Right ventricle myocardium superior (tissue), 1 donor: Measurements from ENCODE around the gene SAMD5. TPM values are rescaled to one million over a fixed set of nuclear protein-coding genes. Genes with fewer than 3 reads are reported as not detected.

Source experiments
- ATAC-seq: fragments of 200-7000 bp; cut with Tn5 transposase; one replicate; pipeline ENCODE4 v1.9.1; 2020; ENCODE audit warnings: mild to moderate bottlenecking; ENCODE audit not compliant: poor library complexity
- DNase-seq: peaks from one replicate; pipeline ENCODE4 v3.0.0-alpha.2; 2020
- intact Hi-C: fragments of 100-400 bp; cut with DNase I; formaldehyde crosslinking; loops from one replicate; pipeline ENCODE4 v1.11.2; 2022
- long read RNA-seq: library from polyadenylated mRNA; unstranded; transcript quantifications from one replicate; pipeline ENCODE4 v2.0.0, GENCODE V29; 2021
- total RNA-seq: library from RNA; stranded (reverse); fragmentation: NEBNext Ultra II Directional; extraction: Animal tissue kit (Norgen Biotek cat#: 25700); gene quantifications from one replicate; pipeline ENCODE4 v1.2.1, GENCODE V29; 2021
- donor health status: DM: no; HTN: yes; CAD: no; lungs with severe emphysema.

The SAMD5 gene
- 1.00 TPM for total RNA-seq
- long read RNA-seq, full-length matches to known transcripts = 1 of 1 reads
- long read RNA-seq, partial matches to known transcripts = 0 of 1 reads
- long read RNA-seq, other reads (novel, unspliced or antisense) = 0 of 1 reads

DNA sequence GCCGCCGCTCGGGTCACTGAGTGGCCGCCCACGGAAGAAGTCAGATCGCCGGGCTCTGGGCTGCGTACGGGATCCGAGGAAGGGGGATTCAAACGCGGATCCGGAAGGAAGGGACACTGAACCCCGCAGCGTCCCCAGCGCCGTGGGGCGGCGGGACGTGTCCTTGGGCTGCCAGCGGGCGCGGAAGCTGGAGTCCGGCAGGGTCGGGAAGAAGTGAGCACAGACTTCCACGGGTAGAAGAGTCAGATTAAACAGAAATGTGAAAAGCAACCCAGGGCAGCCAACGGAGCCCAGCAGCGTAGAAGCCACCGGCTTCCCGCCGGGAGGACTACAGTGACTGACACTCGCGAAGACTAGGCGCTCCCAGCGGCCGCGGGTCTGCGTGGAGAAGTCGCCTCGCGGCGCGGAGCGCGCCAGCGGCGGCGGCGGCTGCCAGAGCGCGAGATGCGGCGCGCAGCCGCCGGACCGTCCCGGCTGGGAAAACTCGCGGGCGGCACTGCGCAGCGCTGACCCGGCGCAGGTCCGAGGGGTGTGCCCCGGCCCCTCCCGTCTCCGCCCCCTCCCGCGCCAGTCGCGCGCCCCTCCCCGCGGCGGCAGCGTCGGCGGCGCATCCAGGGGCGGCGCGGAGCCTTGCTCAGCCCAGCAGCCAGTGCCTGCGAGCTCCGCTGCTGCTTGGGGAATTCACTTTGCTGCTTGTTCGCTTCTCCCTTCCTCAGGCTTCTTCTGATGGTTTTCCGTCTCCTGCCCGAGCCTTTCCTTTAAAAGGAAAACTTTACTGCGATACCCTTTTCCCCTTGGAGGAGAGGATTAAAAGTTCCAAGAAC is at the start of gene SAMD5:
Gene SAMD5, plus strand, starts transcription at position 649 of the 824 bp plus-strand sequence. CDS start 239 bp downstream, outside the sequence.
- intact Hi-C loops = no loop called here
- DNase-seq (peak; percentile 59), ATAC-seq (peak; percentile 88)

DNA sequence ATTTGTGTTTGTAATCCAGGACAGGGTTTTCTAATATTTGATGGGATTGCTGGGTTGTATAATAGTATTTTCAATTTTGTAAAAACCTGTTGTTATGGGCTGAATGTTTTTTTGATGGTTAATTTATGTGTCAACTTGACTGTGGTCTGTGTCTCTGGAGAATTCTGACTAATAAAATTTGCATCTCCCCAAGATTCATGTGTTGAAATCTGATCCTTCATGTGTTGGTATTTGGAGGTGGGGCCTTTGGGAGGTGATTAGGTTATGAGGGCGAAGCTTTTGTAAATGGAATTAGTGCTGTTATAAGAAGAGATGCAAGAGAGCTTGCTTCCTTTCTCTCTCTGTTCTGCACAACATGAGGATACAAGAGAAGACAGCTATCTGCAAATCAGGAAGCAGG is 48.7 kb upstream of the SAMD5 start:
- no peak for ATAC-seq
- DNase-seq = no peak
- intact Hi-C loops = no loop called here

DNA sequence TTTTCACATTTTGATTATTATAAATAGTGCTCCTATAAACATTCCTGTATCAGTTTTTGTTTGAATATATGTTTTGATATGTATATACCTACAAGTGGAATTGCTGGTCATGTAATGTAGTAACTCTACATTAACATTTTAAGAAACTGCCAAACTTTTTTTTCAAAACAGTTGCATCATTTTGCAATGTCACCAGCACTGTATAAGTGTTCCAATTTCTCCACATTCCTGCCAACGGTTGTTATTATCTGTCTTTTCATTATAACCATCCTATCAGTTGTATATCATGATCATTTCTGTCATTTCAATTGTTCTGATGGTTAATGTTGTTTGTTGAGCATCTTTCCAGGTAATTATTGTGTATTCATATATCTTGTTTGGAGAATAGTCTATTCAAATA is 44.8 kb upstream of the SAMD5 start:
- ATAC-seq (no peak), DNase-seq (no peak)
- intact Hi-C loops = no loop called here

DNA sequence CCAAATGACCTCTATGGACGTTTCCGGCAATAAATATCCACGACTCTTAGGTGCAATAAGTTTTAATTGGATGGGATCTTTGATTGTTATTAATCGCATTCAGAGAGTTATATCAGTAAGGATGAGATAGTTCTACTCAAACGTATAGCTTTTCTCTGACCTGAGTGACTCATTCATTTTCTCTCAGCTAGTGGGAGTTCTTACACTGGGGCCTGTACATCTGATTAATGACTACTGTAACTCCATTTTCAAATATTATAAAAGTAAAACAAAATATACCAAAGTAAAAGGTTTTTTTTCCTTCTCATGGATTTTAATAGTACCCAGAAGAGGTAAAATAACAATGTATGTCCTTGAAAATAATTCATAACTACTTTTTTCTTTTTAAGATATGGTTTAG is 41.1 kb upstream of the SAMD5 start:
- DNase-seq = no peak
- ATAC-seq = no peak
- intact Hi-C loops = no loop called here

DNA sequence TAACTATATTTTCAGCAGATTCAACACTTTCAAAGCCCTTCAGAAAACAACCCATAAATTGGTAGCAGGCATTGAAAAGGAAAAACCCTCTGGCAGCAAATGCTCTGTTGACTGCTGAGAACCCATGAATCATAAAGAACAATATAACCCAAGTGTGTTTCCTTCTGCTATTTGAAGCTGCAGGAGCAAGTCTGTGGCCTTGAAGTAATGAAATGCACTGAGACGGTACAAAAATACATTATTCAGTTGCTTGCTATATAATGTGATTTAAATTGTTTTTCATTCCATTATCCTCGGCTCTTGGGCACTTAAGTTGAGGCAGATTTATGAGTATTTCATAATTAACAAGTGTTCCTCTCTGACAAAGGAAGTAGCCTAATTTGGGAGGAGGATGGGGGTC is 40.6 kb upstream of the SAMD5 start:
- no peak for DNase-seq
- ATAC-seq = no peak
- intact Hi-C loops = no loop called here

DNA sequence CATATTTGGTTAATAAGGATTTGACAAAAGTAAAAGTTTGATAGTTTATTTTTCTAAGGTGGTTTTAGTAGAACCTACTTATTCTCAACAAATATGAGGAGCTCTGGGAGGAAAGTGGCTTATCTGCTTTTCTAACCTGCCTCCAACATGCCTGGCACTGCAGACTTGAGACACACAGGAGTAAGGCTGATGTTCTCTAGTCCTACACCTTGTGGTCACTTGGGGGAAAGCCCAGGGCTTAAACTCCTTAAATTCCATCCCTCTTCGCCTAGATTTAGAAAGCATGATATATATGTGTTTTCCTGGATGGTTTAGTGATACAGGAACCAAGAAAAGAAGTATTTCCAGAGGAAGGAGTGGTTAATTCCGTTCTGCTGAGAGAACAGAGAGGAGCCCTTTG is 39.9 kb upstream of the SAMD5 start:
- DNase-seq (no peak), ATAC-seq (no peak)
- intact Hi-C loops = no loop called here

DNA sequence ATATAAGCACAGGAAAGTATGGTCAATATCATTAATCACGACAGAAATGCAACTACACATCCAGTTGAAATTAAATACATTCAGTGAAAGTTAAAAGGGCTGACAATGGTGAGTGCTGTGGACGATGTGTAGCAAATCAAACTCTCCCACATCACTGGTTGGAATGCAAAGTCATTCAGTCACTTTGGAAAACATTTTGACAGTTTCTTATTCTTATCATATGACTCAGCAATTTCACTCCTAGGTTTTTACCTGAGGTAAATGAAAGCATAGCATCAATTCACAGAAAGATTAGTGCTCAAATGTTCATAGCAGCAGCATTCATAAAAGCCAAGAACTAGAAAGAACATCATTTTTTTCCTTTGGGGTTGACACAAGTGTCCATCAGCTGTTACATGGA is 28.6 kb upstream of the SAMD5 start:
- ATAC-seq (no peak), DNase-seq (no peak)
- intact Hi-C loops = no loop called here

DNA sequence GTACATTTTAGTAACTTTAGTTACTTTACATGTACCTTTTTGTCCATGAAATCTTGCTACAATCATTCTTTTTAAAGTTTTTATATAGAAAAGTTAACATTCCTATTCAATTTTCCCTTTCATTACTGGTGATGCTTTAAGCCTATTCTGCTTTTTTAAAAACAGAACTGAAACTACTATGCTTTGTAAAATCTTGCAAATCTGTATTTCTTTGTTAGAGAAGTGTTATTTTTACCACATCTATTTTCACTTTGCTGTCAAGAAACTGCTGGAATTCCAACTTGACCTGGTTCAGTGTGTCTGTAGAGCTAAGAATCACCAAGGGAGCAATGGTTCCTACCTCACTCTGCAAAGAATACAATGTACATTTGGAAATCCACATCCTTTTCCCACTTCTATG is 21.8 kb upstream of the SAMD5 start:
- intact Hi-C loops = no loop called here
- no peak for ATAC-seq
- DNase-seq = no peak

DNA sequence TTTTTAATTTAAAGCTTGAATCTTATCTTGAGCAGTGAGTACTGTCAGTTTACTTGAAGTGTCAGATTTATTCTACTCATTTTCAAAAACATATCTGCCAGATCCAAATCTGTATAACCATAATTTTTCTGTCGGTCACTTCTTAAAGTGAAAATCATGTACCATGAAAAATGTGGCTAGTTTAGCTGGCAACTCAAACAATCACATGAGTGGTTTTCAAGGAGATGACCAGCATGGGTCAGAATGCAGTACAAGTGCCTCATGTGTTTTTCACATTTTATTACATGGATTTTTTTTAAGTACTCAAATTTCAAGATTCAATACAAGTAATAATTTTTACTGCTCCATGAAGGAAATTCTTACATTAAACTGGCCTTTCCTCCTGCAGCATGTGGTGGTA is 11.0 kb upstream of the SAMD5 start:
- DNase-seq (no peak), ATAC-seq (no peak)
- intact Hi-C loops = no loop called here

DNA sequence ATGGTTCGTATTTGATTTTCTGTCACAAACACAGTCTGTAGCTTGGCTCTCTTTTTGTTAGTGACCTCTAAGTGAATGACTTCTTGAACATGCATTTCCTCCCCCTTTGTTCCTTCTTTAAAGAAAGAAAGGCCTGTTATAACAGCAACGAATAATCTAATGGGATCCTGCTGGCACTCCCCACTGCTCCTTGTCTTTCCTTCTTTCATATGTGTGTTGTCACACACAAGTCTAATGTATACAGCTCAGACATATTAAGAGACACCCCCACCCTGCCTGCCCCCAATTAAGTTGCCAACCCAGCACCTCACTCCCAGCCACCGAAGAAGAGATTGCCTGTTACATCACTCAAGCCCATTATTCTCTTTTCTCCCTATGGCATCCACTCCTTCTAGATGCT is 4.9 kb upstream of the SAMD5 start:
- intact Hi-C loops = no loop called here
- no peak for DNase-seq
- no peak for ATAC-seq

DNA sequence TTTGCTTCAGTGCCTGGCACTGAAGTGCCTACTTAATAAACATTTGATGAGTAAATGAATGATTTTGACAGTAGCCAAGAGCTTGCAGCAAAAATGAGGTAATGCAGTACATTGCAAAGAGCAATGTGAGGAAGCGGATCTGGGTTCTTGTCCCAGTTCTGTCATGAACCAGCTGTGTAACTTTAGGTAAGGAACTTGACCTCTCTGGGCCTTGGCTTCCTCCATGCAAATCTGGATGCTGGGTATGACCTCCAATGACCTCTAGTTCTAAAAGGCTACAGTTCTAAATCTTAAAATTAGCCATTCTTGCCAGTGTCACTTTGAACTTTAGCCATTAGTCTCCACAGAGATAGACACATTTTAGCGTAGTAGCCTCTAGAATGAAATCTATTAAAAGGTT is 3.6 kb upstream of the SAMD5 start:
- ATAC-seq (no peak), DNase-seq (no peak)
- intact Hi-C loops = no loop called here

DNA sequence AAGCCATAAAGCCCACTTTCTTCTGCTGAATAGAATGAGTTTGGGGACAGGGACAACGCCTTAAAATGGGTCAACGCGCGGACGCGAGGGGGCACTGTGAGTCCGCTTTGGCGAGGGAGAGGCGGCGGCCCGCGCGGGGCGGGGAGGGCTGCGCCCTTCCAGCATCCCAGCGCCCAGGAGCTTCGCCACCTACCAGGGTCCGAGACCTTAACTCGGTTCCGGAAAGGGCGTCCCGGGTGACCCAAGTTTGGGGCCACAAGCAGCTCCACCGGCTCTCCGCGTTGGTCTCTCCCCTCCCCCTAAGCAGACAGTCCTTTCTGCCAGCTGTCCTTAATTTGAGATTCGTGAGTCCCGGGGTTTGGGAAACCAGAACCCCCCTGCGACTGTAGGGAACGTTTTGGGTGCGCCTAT is 1.8 kb upstream of the SAMD5 start:
- intact Hi-C loops = loop anchor here (2.0 kb wide), 2 partner anchors 144 to 660 kb away; no protein-coding TSS in a partner anchor
- ATAC-seq (peak; percentile 83), DNase-seq (peak; percentile 85)

DNA sequence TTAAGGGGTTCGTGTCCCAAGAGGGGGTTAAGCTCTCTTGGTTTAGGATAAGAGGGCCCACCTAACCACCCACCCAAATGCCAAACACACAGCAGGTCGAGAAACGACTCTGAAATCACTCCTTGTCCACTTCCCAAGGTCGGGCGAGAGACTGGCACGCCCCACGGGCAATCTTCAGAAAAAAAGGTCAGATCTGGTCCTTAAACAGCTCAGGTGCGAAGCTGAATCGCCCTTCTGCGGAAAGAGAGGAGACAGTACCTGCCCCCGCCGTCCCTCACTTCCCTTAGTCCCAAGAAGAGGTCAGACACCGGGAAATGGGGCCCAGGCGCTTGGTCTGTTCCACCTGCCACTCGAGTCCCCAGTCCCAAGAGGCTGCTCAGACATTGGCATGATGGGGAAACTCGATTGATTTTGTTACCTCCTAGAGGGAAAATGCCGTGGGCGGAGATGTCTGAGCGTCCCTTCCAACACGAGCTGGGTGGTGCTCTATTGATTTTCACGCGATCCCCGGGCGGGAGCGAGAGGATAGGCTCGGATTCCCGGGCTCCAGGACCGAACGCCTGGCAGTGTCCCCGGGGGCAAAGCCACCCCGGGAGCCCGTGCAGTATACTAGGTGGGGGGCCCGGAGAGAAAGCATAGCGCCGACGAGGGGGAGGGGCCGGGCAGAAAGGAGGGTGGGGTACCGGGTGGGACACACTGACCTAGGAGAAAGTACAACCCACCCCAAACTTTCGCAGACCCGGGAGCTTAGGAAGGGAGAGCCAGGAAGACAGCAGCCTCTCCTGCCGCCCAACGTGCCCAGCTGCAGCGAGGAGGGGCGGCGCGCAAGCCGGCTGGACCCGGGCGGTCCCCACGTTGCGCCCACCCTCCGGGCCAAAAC is 1.1 kb upstream of the SAMD5 start:
- peak; percentile 44 for ATAC-seq
- intact Hi-C loops = loop anchor here (2.0 kb wide), 2 partner anchors 143 to 659 kb away; no protein-coding TSS in a partner anchor
- DNase-seq = no peak

DNA sequence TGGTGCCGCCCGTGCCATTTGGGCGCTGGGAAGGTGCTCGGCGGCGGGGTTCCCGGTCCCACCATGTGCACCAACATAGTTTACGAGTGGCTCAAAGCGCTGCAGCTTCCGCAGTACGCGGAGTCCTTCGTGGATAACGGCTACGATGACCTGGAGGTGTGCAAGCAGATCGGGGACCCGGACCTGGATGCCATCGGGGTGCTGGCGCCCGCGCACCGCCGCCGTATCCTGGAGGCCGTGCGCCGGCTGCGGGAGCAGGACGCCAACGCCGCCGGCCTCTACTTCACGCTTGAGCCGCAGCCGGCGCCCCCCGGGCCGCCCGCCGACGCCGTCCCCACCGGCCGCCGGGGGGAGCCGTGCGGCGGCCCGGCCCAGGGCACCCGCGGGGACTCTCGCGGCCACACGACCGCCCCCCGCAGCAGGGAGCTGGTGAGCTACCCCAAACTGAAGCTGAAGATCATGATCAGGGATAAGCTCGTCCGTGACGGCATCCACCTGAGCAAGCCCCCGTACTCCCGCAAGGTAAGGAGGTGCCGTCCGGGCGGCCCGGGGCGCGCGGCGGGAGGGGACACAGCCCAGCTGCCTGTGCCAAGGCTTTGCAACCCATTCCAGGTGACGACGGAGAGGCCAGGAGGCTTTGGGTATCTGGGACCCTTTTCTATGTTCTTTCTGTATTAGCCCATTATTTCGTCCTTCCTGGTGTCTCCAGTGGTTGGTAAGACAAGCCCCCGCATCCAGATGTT is 547 bp downstream of the SAMD5 start:
- intact Hi-C loops = no loop called here
- ATAC-seq = peak; percentile 16
- DNase-seq = peak; percentile 45

DNA sequence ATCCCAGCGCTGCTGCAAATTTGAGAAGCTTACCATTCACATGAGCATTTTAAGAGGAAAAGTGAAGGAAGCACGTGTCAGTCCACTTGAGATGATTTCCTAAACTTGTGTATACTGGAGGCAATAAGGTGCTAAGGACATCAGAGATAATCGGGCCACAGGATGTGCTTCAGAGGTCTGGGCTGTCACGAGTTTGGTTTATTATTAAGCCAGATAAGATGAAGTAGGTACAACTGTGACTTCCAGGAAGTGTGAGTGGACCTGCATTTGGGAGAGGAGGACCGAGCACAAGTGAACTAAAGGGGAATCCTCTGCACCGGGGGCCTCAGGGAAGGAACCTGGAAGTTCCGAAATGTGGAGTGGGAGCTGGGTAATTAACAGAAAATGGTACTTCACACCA is 1.4 kb downstream of the SAMD5 start:
- ATAC-seq (no peak), DNase-seq (no peak)
- intact Hi-C loops = no loop called here

DNA sequence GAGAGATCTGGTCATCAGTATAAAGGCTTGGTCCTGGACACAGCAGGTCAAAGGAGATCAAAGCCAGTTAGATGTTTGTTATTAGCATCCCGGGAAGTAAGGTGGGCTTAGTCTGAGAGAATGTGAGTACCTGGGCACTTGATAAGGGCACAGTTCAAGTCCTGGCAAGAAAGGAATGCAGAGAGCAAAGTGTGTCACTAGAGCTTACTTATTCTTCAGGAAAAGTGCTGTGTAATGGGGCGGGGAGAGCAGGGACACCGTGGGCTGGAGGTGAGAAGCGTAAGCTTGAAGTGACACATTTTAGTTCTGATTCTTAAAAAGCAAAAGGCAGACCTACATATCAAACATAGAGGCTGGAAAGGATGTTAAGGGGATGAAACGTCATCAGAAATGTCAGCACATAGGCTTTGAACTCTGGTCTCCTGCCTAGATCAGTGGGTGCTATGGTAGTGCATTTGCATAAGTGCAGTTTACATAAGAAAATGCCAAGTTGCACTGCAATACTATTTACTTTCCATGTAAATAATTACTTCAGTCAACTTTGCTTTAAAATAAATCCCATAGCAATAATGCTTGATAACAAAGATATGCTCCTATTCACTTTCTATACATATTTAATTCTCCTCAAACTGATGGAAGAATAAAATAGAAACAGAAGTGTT is 2.6 kb downstream of the SAMD5 start:
- intact Hi-C loops = no loop called here
- no peak for DNase-seq

DNA sequence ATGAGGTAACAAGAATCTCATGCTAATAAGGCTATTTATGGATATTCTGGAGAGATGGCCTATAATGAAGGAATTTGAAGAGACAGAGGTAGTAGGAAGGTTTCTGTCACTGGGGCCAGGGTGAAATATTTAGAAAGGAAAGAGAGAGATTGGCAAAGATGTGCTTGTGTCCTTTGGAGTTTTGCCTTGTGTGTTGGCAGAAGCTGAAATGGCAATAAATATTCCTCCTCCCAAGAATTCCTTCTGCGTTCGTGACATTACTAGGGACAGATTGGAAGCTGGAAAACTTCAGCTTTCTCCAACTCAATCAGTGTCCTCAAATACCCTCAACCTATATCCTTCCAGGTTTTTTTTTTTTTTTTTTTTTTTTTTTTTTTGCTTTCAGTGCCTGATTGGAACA is 6.3 kb downstream of the SAMD5 start:
- intact Hi-C loops = no loop called here

More for the DNA sequence above, 2.6 kb downstream of the SAMD5 start:
- no peak for ATAC-seq

DNA sequence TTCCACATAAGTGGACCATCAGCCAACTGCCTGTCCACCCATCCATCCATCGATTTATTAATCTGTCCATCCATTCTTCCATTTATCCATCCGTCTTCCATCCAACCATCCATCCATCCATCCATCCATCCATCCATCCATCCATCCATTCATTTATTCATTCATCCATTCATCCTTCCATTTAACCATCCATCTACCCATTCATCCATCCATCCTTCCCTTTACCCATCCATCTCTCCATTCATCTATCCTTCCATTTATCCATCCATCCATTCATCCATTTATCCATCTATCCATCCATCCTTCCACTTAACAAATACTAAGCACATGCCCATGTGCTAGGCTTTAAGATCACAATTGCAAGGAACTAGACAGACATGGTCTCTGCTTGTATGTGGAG is 6.8 kb downstream of the SAMD5 start:
- intact Hi-C loops = no loop called here
- ATAC-seq (no peak), DNase-seq (no peak)

More for the DNA sequence above, 6.3 kb downstream of the SAMD5 start:
- DNase-seq (no peak), ATAC-seq (no peak)
